CD14-positive monocyte (primary cell): ENCODE data around the gene KRT35. TPM values are rescaled to one million over a fixed set of nuclear protein-coding genes. Genes with fewer than 3 reads are reported as not detected.
A peak's percentile ranks its signal among the peaks of the same experiment; 100 is the strongest.

Experiments
- DNase-seq, 3 donors: peaks; one replicate each; pipeline ENCODE4 v3.0.0-alpha.2; 2011 to 2022
- H2AFZ ChIP-seq: 2 replicates; pipeline ENCODE4 v1.6.0; 2012; ENCODE audit warnings: mild to moderate bottlenecking, low read depth, low read length, inconsistent platforms; ENCODE audit not compliant: insufficient read depth, poor library complexity, severe bottlenecking
- H3K27ac ChIP-seq, 2 donors: 1 replicate in 1 of 2; 2 replicates in 1 of 2; pipeline ENCODE4 v1.5.1; 2012 to 2013; ENCODE audit warnings: low read length in 2 of 2, control low read depth in 1 of 2, inconsistent platforms in 1 of 2, low read depth in 1 of 2, mild to moderate bottlenecking in 1 of 2
- H3K27me3 ChIP-seq, 2 donors: one replicate each; pipeline versions ENCODE4 v1.6.0 to v1.6.1; 2011 to 2013; ENCODE audit warnings: low read length in 2 of 2; ENCODE audit not compliant: control insufficient read depth in 2 of 2, insufficient read depth in 2 of 2
- H3K36me3 ChIP-seq, 2 donors: replicated peaks in 1 of 2; 1 replicate in 1 of 2; 2 replicates in 1 of 2; pipeline versions ENCODE4 v1.5.1 to v1.6.1; 2012 to 2013; ENCODE audit warnings: low read length in 2 of 2, control low read depth in 1 of 2, inconsistent platforms in 1 of 2, mild to moderate bottlenecking in 1 of 2; ENCODE audit not compliant: insufficient read depth in 2 of 2, control insufficient read depth in 1 of 2
- H3K4me1 ChIP-seq, 2 donors: 1 replicate in 1 of 2; 2 replicates in 1 of 2; pipeline versions ENCODE4 v1.5.1 to v1.6.1; 2012 to 2013; ENCODE audit warnings: low read length in 2 of 2, control low read depth in 1 of 2, inconsistent platforms in 1 of 2, mild to moderate bottlenecking in 1 of 2, moderate library complexity in 1 of 2; ENCODE audit not compliant: insufficient read depth in 2 of 2, control insufficient read depth in 1 of 2
- H3K4me2 ChIP-seq: replicated peaks from 2 replicates; pipeline ENCODE3; 2012; ENCODE audit warnings: low read length, moderate library complexity, mild to moderate bottlenecking; ENCODE audit not compliant: poor library complexity, severe bottlenecking; ENCODE audit errors: extremely low read depth
- H3K4me3 ChIP-seq, 3 experiments: fragments of 200-600 bp in 1 of 3; sonication (generic) in 1 of 3; replicated peaks in 1 of 3; 1 replicate in 2 of 3; 2 replicates in 1 of 3; pipeline ENCODE4 v1.5.1; 2011 to 2013; ENCODE audit warnings: low read length in 3 of 3, mild to moderate bottlenecking in 3 of 3, control low read depth in 2 of 3, low read depth in 2 of 3, inconsistent platforms in 1 of 3, moderate library complexity in 1 of 3
- H3K79me2 ChIP-seq: 2 replicates; pipeline ENCODE4 v1.6.0; 2012; ENCODE audit warnings: mild to moderate bottlenecking, control low read depth, inconsistent platforms, low read length, moderate library complexity; ENCODE audit not compliant: insufficient read depth
- H3K9ac ChIP-seq: 2 replicates; pipeline ENCODE4 v1.6.0; 2017; ENCODE audit warnings: low read length, mild to moderate bottlenecking; ENCODE audit not compliant: insufficient read depth, poor library complexity, severe bottlenecking
- H3K9me3 ChIP-seq, 2 donors: replicated peaks in 1 of 2; 1 replicate in 1 of 2; 2 replicates in 1 of 2; pipeline versions ENCODE4 v1.5.1 to v1.6.1; 2012 to 2013; ENCODE audit warnings: low read length in 2 of 2, control low read depth in 1 of 2; ENCODE audit not compliant: control insufficient read depth in 1 of 2, insufficient read depth in 1 of 2
- H4K20me1 ChIP-seq: 2 replicates; pipeline ENCODE4 v1.6.0; 2012; ENCODE audit warnings: mild to moderate bottlenecking, low read length, control low read depth, moderate library complexity; ENCODE audit not compliant: insufficient read depth
- H3K27ac Mint-ChIP-seq, 7 donors: one replicate each; pipeline ENCODE4 v1.8.0; 2020; ENCODE audit warnings: mild to moderate bottlenecking in 7 of 7, mixed read lengths in 7 of 7, moderate library complexity in 6 of 7, inconsistent platforms in 2 of 7
- H3K27me3 Mint-ChIP-seq, 3 donors: one replicate each; pipeline ENCODE4 v1.8.0; 2021 to 2022; ENCODE audit warnings: low read depth in 3 of 3, mild to moderate bottlenecking in 3 of 3, mixed read lengths in 3 of 3, moderate library complexity in 3 of 3, inconsistent platforms in 1 of 3
- H3K36me3 Mint-ChIP-seq, 2 donors: one replicate each; pipeline ENCODE4 v1.8.0; 2020; ENCODE audit warnings: mixed read lengths in 2 of 2, inconsistent platforms in 1 of 2, mild to moderate bottlenecking in 1 of 2
- H3K4me1 Mint-ChIP-seq: one replicate; pipeline ENCODE4 v1.8.0; 2020; ENCODE audit warnings: mild to moderate bottlenecking, mixed read lengths
- H3K4me3 Mint-ChIP-seq, 2 donors: one replicate each; pipeline ENCODE4 v1.8.0; 2020; ENCODE audit warnings: mild to moderate bottlenecking in 2 of 2, mixed read lengths in 2 of 2, moderate library complexity in 1 of 2
- H3K9me3 Mint-ChIP-seq, 7 donors: one replicate each; pipeline ENCODE4 v1.8.0; 2020 to 2022; ENCODE audit warnings: mixed read lengths in 7 of 7, mild to moderate bottlenecking in 6 of 7, moderate library complexity in 6 of 7, inconsistent platforms in 2 of 7
- WGBS: methylation state at CpG from one replicate; pipeline ENCODE4 v1.1.5; 2013; ENCODE audit warnings: missing lambda C conversion rate; ENCODE audit not compliant: insufficient coverage; 5-methylcytosine and 5-hydroxymethylcytosine counted together
- intact Hi-C, 2 donors: fragments of 100-400 bp; cut with micrococcal nuclease; formaldehyde crosslinking; loops; one replicate each; pipeline versions ENCODE4 v1.15.0 to v1.15.1; 2023
- polyA plus RNA-seq, 3 donors: library from polyadenylated mRNA; depleted of rRNA in 1 of 3; unstranded in 2 of 3; stranded (reverse) in 1 of 3; fragments of 300-500 nt in 2 of 3; fragments of >200 nt in 1 of 3; fragmentation: Illumina TruSeq in 2 of 3; gene quantifications; 1 replicate in 2 of 3; 2 replicates in 1 of 3; pipeline ENCODE4 v1.2.3, GENCODE V29; 2012 to 2021
- TF ChIP-seq, protein P1 (sequence below): fragments of 200-600 bp; IDR thresholded peaks from one replicate; pipeline ENCODE4 v1.8.0; 2022; ENCODE audit warnings: antibody characterized with exemption, mild to moderate bottlenecking

Gene KRT35
- polyA plus RNA-seq, 3 donors, result not detected

DNA sequence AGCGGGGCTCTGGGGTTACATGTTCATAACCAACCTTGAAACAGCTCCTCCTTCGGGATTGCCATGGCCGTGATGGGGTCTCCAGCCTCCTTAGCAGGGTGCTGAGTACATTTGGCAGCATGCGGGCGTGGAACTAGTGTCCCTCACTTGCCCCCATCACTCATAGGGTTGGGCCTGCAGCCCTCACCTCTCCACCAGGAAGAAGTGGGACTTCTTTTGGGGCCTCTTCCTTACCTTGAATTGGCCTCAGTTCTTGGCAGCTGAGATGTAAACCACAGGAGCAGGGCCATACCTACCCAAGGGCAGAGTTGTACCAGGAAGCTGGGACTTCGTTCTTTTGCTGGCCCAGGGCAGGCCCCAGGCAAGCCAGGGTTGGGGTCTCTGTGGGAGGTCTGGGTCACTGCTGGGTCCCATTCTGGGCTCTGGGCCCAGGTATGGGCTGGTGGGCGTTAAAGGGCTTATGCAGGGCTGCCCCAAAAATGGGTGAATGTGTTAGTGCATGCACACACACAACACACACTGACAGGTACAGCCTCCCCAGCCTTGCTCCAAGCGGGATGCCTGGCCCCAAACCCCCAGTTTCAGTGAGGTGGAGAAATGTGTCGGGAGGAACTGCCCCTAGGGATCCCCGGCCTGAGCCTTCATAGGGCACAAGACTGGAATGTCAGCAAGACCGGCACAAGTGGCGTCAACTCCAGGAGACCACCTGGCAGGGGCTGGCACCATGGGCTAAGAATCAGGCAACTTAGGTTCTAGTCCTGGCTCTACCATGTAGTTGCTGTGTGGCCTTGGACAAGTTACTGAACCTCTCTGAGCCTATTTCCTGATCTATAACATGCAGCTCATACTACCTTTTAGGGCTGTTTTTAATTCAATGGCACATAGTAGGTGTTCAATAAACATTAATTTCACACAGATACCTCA, 41.6 kb upstream of the KRT35 start:
- peaks cover 0 to 11% (median 2%) of the 10 kb centered on the region in 7 donors for H3K9me3 Mint-ChIP-seq
- no peak overlapping the region for H3K4me3 Mint-ChIP-seq
- Histone ChIP-seq H3K27me3 (peaks cover 8 to 28% of the 10 kb centered on the region in 2 donors), H3K9me3 (peaks cover 0 to 11% of the 10 kb centered on the region in 2 donors), H3K4me2 (no peak overlapping the region), H2AFZ (no peak overlapping the region), H3K27ac (no peak overlapping the region), H3K79me2 (no peaks in the 10 kb centered on the region), H3K9ac (no peak overlapping the region), H3K4me3 (no peak overlapping the region), H3K36me3 (no peaks in the 10 kb centered on the region), H3K4me1 (peaks cover 9 to 15% of the 10 kb centered on the region in 2 donors), H4K20me1 (no peaks in the 10 kb centered on the region)
- DNase-seq, result no peak
- TF ChIP-seq, protein P1, sequence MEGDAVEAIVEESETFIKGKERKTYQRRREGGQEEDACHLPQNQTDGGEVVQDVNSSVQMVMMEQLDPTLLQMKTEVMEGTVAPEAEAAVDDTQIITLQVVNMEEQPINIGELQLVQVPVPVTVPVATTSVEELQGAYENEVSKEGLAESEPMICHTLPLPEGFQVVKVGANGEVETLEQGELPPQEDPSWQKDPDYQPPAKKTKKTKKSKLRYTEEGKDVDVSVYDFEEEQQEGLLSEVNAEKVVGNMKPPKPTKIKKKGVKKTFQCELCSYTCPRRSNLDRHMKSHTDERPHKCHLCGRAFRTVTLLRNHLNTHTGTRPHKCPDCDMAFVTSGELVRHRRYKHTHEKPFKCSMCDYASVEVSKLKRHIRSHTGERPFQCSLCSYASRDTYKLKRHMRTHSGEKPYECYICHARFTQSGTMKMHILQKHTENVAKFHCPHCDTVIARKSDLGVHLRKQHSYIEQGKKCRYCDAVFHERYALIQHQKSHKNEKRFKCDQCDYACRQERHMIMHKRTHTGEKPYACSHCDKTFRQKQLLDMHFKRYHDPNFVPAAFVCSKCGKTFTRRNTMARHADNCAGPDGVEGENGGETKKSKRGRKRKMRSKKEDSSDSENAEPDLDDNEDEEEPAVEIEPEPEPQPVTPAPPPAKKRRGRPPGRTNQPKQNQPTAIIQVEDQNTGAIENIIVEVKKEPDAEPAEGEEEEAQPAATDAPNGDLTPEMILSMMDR, result no peak
- intact Hi-C loops, result no loop called here
- peaks cover 10% of the 10 kb centered on the region for H3K4me1 Mint-ChIP-seq
- no peak overlapping the region for H3K27ac Mint-ChIP-seq
- H3K36me3 Mint-ChIP-seq, result no peaks in the 10 kb centered on the region
- peaks cover 29 to 40% (median 31%) of the 10 kb centered on the region in 3 donors for H3K27me3 Mint-ChIP-seq
- whole genome bisulfite sequencing, result 98% methylated on average over 9 of the region's 12 CpGs

DNA sequence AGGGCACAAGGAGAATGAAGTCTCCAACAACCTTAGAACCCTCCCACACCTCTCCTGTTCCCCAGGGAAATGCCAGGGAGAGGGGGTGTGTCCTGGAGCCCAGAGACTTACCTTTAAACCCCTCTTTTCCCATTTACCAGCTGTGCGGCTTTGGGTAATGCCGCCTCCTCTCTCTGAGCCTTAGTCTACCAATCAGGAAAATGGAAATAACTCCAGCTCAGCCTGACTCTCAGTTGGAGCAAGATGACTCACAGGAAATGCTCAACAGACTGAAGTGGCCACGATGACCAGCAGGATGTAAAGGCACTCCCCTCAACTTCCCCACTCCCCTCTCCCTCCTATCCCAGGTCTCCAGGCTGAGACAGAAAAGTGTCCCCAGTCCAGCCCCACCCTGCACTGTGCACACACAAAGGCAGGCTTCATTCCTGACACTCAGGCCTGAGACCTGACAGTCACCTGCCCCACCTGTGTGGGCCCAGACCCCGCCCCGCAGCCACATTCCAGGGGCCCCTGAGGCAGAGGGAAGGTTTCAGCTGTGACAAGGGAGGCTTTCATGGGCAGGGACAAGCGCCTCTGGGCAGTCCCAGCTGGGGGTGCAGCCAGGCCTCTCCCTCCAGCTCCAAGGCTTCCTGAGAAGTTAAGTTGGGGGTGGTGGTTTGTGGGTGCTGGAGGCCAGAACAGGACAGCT, 40.8 kb upstream of the KRT35 start:
- 70% methylated on average over 5 of the region's 6 CpGs for WGBS
- intact Hi-C loops, result no loop called here
- Histone ChIP-seq H4K20me1 (no peaks in the 10 kb centered on the region), H3K79me2 (no peaks in the 10 kb centered on the region), H3K9ac (peak overlapping the region; percentile 21), H3K27me3 (peaks cover 2 to 20% of the 10 kb centered on the region in 2 donors), H3K9me3 (peaks cover 0 to 3% of the 10 kb centered on the region in 2 donors), H3K4me3 (no peak overlapping the region), H3K27ac (no peak overlapping the region), H3K4me2 (no peak overlapping the region), H3K4me1 (peaks cover 9 to 11% of the 10 kb centered on the region in 2 donors), H3K36me3 (no peaks in the 10 kb centered on the region), H2AFZ (no peak overlapping the region)
- Mint-ChIP-seq H3K4me1 (peaks cover 6% of the 10 kb centered on the region), H3K9me3 (peaks cover 0 to 4% (median 0%) of the 10 kb centered on the region in 7 donors), H3K27ac (peak overlapping the region in 2 of 7 donors; percentile 20 to 35), H3K36me3 (no peaks in the 10 kb centered on the region), H3K4me3 (no peak overlapping the region), H3K27me3 (peaks cover 20 to 32% (median 23%) of the 10 kb centered on the region in 3 donors)
- peak; percentile 45 to 74 (median 55) for DNase-seq
- TF ChIP-seq, protein P1, result no peak
